C4-2B (cell line): ENCODE measurements around the gene TTC12.

Experiments
- H3K27ac ChIP-seq: fragments of 450-650 bp; 2 replicates; pipeline ENCODE4 v1.5.1; 2017
- CTCF ChIP-seq: fragments of 450-650 bp; conservative IDR thresholded peaks from 2 replicates; pipeline ENCODE4 v1.5.1; 2017; ENCODE audit warnings: mild to moderate bottlenecking
- ZFX ChIP-seq: fragments of 450-650 bp; IDR thresholded peaks from 2 replicates; pipeline ENCODE4 v1.6.1; 2017

Gene TTC12

GRCh38 chr11:113395782-113396336 lies 81.5 kb downstream of the TTC12 start:
- TF ChIP-seq CTCF, result no peak
- no peak for TF ChIP-seq ZFX
- no peak overlapping the region for H3K27ac ChIP-seq

DNA sequence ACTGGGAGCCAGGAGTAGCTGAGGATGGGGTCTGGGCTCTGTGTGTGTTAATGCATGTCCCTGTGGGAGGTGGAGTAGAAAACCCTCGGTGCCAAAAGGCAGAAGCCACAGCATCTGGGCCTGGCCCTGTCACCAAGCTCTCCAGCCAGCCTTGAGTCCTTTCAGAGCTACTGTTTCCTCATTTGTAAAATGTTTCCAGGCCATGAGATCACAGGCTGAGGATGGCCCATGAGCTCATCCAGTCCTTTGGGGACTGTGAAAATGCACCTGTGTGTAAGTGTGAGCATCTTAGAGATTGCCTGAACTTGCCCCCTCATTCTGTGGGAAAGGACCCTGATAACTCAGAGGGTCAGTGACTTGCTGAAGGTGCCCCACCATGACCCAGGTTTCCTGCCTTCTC lies 82.3 kb downstream of the TTC12 start:
- TF ChIP-seq ZFX, result no peak
- no peak for TF ChIP-seq CTCF
- H3K27ac ChIP-seq, result no peak overlapping the region

GRCh38 chr11:113397212-113397611 lies 82.8 kb downstream of the TTC12 start:
- H3K27ac ChIP-seq, result no peak overlapping the region
- TF ChIP-seq CTCF, result no peak
- no peak for TF ChIP-seq ZFX

GRCh38 chr11:113397821-113398220 lies 83.4 kb downstream of the TTC12 start:
- TF ChIP-seq ZFX (no peak), CTCF (no peak)
- H3K27ac ChIP-seq, result no peak overlapping the region

DNA sequence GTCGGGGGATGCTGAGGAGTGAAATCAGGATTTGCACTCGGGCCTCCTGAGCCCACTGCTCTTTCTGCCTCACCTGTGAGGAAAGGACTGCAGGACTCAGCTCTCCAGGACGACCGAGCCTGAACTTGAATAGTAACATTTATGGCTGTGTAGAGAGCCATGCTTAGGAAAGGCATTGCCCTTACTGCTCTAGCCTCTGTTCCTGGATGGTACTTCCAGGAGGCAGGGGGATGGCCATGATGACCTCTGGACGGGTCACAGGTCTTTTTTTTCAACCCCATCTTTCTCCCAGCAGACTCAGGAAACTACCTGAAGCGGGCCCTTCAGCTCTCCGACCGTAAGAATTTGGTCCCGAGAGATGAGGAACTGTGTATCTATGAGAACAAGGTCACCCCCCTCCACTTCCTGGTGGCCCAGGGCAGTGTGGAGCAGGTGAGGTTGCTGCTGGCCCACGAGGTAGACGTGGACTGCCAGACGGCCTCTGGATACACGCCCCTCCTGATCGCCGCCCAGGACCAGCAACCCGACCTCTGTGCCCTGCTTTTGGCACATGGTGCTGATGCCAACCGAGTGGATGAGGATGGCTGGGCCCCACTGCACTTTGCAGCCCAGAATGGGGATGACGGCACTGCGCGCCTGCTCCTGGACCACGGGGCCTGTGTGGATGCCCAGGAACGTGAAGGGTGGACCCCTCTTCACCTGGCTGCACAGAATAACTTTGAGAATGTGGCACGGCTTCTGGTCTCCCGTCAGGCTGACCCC lies 84.5 kb downstream of the TTC12 start:
- no peak overlapping the region for H3K27ac ChIP-seq

DNA sequence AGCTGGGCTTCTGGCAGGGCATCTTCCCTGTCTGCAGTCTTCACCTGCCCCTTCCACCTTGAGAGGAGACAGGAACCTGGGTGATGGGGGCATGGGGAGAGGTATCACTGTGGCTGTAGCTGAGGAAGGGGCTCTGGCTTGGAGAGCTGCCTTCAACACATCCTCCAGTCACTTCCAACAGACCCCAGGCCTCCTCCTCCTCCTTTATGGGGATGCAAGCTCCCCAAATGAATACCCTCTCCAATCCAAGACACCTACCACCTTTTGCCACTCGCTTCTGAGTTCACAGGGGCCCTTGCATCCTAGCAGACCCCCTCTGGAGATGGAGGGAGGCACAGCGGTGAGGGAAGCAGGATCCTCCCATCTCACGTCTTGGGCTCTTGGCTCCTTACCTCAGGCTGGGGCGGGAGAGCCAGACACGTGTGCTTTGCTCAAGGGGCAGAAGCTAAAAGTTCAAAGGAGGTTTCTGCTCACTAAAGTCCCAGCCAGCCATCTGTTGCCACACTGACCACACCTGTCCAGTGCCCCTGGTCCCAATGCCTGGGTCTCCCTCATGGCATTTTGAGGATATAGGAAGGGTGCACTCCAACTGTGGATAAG lies 86.3 kb downstream of the TTC12 start:
- H3K27ac ChIP-seq, result no peak overlapping the region
- TF ChIP-seq ZFX (no peak), CTCF (no peak)

More for the DNA sequence above, 84.5 kb downstream of the TTC12 start:
- TF ChIP-seq CTCF (no peak), ZFX (no peak)

DNA sequence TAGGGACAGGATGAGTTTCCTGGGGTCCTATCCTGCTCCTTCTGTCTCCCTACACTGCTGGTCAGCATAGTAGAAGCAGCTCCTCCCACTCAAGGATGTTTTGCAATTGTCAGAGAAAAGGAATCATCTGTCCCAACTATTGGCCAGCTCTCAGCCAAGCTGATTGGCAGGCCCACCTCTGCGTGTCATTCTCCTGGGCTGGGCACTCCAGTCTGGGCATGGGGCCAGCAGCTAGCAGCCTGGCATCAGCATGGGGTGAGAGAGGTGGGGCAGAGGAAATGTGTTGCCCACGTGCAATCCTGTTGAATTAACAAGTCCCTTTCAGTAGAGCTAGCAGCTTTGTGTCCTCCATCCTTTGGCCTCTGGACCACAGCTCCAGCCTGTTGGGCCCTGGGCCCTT lies 87.3 kb downstream of the TTC12 start:
- TF ChIP-seq ZFX (no peak), CTCF (no peak)
- no peak overlapping the region for H3K27ac ChIP-seq
